ENCODE results near the gene SLC35C1.

DNA sequence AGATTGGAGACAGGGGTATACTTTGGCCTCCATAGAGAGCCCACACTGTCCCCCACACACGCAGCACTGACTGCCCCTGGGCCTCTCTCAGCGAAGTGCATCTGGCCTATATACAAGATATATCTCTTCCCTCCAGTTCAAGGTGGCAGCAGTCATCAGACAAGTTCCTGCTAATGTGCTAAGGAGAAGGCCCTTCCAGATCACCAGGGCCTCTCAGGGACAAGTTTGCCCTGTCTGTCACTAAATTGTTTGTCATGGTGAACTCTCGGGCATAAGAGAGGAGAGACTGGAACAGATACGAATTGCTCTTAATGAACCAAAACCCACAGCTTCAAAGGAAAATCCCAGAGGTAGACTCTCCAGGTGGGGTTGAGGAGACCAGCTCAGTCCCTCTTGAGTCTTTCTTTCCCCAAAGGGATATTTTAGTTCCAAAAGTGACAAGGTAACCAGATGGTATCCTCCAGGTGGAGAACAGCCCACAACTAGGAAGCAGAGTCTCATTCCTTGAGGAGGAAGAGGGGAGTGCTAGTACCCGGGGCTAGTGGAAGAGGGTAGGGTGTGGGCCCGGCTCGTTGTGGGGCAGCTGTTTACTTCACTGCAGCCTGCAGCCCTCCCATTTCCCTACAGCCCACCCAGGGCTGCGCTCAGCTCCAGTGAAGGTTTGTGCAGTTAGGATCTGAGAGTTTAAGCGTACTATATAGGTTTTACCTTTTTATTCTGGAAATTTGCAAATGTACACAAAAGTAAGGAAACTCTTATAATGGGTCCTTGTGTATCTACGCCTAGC, 2.2 kb upstream of the SLC35C1 start:
- TF ChIP-seq, protein P1, sequence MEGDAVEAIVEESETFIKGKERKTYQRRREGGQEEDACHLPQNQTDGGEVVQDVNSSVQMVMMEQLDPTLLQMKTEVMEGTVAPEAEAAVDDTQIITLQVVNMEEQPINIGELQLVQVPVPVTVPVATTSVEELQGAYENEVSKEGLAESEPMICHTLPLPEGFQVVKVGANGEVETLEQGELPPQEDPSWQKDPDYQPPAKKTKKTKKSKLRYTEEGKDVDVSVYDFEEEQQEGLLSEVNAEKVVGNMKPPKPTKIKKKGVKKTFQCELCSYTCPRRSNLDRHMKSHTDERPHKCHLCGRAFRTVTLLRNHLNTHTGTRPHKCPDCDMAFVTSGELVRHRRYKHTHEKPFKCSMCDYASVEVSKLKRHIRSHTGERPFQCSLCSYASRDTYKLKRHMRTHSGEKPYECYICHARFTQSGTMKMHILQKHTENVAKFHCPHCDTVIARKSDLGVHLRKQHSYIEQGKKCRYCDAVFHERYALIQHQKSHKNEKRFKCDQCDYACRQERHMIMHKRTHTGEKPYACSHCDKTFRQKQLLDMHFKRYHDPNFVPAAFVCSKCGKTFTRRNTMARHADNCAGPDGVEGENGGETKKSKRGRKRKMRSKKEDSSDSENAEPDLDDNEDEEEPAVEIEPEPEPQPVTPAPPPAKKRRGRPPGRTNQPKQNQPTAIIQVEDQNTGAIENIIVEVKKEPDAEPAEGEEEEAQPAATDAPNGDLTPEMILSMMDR (conservative IDR thresholded peaks at IDR 0.05; ENCODE audit: low read length), result no peak
- TF ChIP-seq EZH2phosphoT487 (IDR thresholded peaks at IDR 0.05; ENCODE audit: borderline replicate concordance), result no peak

Measured in Loucy (cell line).